ENCODE measurements around the gene IFT122. TPM values are rescaled to one million over a fixed set of nuclear protein-coding genes. Genes with fewer than 3 reads are reported as not detected.

IFT122 gene
- total and polyA plus RNA-seq, 8 donors = 15.3 to 37.1 (median 21.8) TPM

GRCh38 chr3:129403450-129403849, 36.6 kb upstream of the IFT122 start:
- Histone ChIP-seq H3K4me1 (peaks cover 0 to under 1% (median 0%) of the 10 kb centered on the region in 3 donors), H3K4me3 (no peak overlapping the region), H3K9me3 (no peaks in the 10 kb centered on the region), H3K36me3 (no peaks in the 10 kb centered on the region), H3K27me3 (no peaks in the 10 kb centered on the region), H3K27ac (no peak overlapping the region)
- DNase-seq (no peak), ATAC-seq (no peak), FAIRE-seq (no peak)
- WGBS, 2 donors = 78 to 80% methylated on average over 7 of the region's 7 CpGs
- TF ChIP-seq CTCF (IDR thresholded peaks at IDR 0.05) = no peak
- intact Hi-C loops (cut with DNase I) = no loop called here

- intact Hi-C loops (cut with DNase I) = no loop called here
- Histone ChIP-seq H3K4me1 (no peaks in the 10 kb centered on the region), H3K27me3 (no peaks in the 10 kb centered on the region), H3K4me3 (no peak overlapping the region), H3K9me3 (no peaks in the 10 kb centered on the region), H3K36me3 (no peaks in the 10 kb centered on the region), H3K27ac (no peak overlapping the region)
- 73 to 78% methylated on average over 8 of the region's 8 CpGs for WGBS, 2 donors
- FAIRE-seq = no peak
- no peak for DNase-seq
- no peak for TF ChIP-seq CTCF (IDR thresholded peaks at IDR 0.05)
- no peak for ATAC-seq
Observed at GRCh38 chr3:129404130-129404529, 35.9 kb upstream of the IFT122 start.

GRCh38 chr3:129404610-129405009, 35.4 kb upstream of the IFT122 start:
- intact Hi-C loops (cut with DNase I) = no loop called here
- WGBS, 2 donors = 71 to 82% methylated on average over 5 of the region's 5 CpGs
- ATAC-seq (no peak), DNase-seq (no peak), FAIRE-seq (no peak)
- Histone ChIP-seq H3K36me3 (no peaks in the 10 kb centered on the region), H3K27ac (no peak overlapping the region), H3K9me3 (no peaks in the 10 kb centered on the region), H3K4me3 (no peak overlapping the region), H3K4me1 (no peaks in the 10 kb centered on the region), H3K27me3 (no peaks in the 10 kb centered on the region)
- no peak for TF ChIP-seq CTCF (IDR thresholded peaks at IDR 0.05)

GRCh38 chr3:129409541-129409940, 30.5 kb upstream of the IFT122 start:
- ATAC-seq = peak in 1 of 4 donors; percentile 42
- no peak for FAIRE-seq
- DNase-seq = no peak
- Histone ChIP-seq H3K4me1 (no peaks in the 10 kb centered on the region), H3K9me3 (no peaks in the 10 kb centered on the region), H3K27me3 (no peaks in the 10 kb centered on the region), H3K4me3 (no peak overlapping the region), H3K36me3 (no peaks in the 10 kb centered on the region), H3K27ac (no peak overlapping the region)
- intact Hi-C loops (cut with DNase I) = no loop called here
- WGBS, 2 donors = 43 to 49% methylated on average over 2 of the region's 2 CpGs
- TF ChIP-seq CTCF (IDR thresholded peaks at IDR 0.05) = no peak

- TF ChIP-seq CTCF (IDR thresholded peaks at IDR 0.05) = no peak
- no peak for FAIRE-seq
- ATAC-seq = no peak
Observed at GRCh38 chr3:129410971-129411370, 29.1 kb upstream of the IFT122 start.

More at GRCh38 chr3:129410971-129411370, 29.1 kb upstream of the IFT122 start:
- Histone ChIP-seq H3K4me1 (no peaks in the 10 kb centered on the region), H3K27me3 (no peaks in the 10 kb centered on the region), H3K4me3 (no peak overlapping the region), H3K27ac (no peak overlapping the region), H3K36me3 (no peaks in the 10 kb centered on the region), H3K9me3 (no peaks in the 10 kb centered on the region)
- DNase-seq = no peak
- intact Hi-C loops (cut with DNase I) = no loop called here
- WGBS, 2 donors = 91 to 94% methylated on average over 17 of the region's 17 CpGs

Data from pancreas (tissue), 10 donors.